Activated gamma-delta T cell (primary cell): Measurements from ENCODE around the gene HSCB.
"Not testable (repeated sequence)": the region's sequence is repeated elsewhere in the genome, so short reads cannot be mapped to it uniquely, and the experiment has no call there.

Experiments
- DNase-seq: peaks from one replicate; lab custom pipeline; 2025; lab: John Stamatoyannopoulos, UW

Gene HSCB

GRCh38 chr22:28741200-28741784, 547 bp upstream of the HSCB start:
- no peak for DNase-seq

GRCh38 chr22:28742562-28742962, 723 bp downstream of the HSCB start:
- DNase-seq, result no peak

- no peak for DNase-seq
Measured at GRCh38 chr22:28743852-28744251, 2.0 kb downstream of the HSCB start.

DNA sequence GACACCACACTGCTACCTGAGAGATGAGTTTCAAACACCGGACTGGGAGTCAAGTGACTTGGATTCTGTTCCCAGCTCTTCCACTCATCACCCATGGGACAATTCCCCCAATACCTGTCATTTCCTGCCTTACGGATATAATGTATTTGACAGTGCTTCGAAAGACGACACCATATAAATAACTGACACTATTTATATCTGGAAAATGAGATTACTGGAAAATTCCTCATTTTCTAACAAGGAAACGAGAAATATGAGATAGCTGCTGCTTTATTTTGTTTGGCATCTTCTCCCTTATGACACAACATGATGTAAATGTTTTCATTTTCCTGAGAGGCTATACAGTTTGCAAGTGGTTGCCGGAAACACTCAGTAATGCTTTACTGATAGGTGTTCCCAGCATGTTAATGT, 8.6 kb downstream of the HSCB start:
- DNase-seq, result no peak

DNA sequence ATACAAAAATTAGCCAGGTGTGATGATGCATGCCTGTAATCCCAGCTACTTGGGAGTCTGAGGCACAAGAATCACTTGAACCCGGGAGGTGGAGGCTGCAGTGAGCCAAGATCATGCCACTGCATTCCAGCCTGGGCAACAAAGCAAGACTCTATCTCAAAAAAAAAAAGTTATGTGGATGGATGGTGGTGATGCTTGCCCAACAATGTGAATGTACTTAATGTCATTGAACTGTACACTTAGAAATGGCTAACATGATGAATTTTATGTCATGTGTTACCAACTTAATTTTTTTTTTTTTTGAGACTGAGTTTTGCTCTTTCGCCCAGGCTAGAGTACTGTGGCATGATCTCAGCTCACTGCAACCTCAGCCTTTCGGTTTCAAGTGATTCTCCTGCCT, 12.7 kb downstream of the HSCB start:
- DNase-seq, result not testable (repeated sequence)

GRCh38 chr22:28759861-28760560, 18.2 kb downstream of the HSCB start:
- DNase-seq, result no peak

DNA sequence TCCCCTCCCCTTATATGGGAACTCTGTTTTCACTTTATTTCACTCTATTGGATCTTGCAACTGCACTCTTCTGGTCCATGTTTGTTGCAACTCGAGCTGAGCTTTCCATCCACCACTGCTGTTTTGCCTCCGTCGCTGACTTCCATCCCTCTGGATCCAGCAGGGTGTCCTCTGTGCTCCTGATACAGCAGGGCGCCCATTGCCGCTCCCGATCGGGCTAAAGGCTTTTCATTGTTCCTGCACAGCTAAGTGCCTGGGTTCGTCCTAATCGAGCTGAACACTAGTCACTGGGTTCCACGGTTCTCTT, 19.6 kb downstream of the HSCB start:
- DNase-seq, result no peak

DNA sequence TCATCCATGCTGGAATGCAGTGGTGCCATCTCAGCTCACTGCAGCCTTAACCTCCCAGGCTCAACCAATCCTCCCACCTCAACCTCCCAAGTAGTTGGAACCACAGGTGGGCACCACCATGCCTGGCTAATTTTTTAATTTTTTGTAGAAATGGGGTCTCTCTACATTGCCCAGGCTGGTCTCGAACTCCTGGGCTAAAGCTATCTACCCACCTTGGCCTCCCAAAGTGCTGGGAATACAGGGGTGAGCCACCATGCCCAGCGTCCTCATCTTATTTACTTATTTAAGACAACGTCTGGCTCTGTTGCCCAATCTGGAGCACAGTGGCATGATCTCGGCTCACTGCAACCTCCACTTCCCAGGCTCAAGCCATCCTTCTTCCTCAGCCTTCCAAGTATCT, 20.2 kb downstream of the HSCB start:
- DNase-seq, result not testable (repeated sequence)

GRCh38 chr22:28766628-28767027, 24.8 kb downstream of the HSCB start:
- no peak for DNase-seq

DNA sequence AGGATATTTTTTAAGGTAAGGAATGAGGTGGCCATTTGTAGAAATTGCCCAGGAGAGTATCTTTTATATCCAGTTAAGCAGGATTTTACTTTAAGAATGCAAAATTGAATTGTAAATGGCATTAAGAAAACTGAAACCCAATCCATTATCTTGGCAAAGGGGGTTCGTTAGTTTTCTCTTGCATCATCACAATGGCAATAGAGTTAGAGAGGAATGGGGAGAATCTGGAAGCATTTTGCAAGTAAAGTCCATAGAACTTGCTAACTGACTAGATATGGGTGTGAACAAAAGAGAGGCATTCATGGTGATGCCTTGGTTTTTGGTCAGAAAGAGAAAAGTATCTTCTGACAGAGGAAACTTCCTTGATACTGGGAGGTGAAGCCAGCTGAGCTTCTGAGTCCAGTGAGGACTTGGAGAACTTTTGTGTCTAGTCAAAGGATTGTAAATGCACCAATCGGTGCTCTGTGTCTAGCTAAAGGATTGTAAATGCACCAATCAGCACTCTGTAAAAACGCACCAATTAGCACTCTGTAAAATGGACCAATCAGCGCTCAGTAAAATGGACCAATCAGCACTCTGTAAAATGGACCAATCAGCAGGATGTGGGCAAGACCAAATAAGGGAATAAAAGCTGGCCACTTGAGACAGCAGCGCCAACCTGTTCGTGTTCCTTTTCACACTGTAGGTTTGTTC, 27.0 kb downstream of the HSCB start:
- DNase-seq, result no peak

- no peak for DNase-seq
Measured at GRCh38 chr22:28769394-28770085, 27.7 kb downstream of the HSCB start.

DNA sequence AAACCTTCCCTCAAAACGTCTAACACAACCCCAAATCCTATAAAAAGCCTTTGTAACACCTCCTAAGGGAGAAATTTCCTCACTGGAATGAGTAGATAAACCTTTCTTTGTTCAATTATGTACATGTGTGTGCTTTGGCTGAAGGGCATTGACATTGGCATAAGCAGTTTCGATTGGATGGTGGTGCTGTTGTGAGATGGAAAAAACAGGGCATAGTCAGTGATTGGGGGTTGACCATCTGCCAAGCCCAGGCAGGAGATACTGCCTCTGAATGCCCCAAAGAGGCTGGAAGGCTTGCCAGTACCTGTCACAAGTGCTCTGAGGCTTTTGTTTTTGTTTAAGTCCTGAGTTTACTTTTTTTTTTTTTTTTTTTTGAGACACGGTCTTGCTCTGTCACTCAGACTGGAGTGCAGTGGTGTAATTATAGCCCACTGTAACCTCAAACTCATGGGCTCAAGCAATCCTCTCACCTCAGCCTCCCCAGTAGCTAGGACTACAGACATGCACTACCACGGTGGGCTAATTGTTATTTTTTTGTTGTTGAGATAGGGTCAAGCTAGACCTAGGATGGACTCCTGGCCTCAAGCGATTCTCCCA, 29.5 kb downstream of the HSCB start:
- no peak for DNase-seq

GRCh38 chr22:28772633-28773460, 31.0 kb downstream of the HSCB start, which contains the start of gene CCDC117:
TSS of gene CCDC117 (plus strand) at chr22:28772695. CDS start at chr22:28772850, 155 bp downstream.
- DNase-seq, result peak; percentile 78

- no peak for DNase-seq
Measured at GRCh38 chr22:28773461-28773867, 31.6 kb downstream of the HSCB start.

DNA sequence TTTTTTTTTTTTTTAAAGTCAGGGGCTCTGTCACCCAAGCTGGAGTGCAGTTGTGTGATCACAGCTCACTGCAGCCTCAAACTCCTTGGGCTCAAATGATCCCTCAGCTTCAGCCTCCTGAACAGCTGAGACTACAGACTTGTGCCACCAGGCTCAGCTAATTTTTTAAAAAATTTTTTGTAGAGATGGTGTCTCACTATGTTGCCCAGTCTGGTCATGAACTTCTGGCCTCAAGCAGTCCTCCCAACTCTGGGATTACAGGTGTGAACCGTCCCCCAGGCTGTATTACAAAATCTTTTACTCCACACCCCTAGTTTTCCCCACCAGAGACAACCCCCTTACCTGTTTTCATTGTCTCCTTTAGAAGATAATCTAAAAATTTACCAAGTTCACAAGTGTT, 32.5 kb downstream of the HSCB start:
- no peak for DNase-seq

GRCh38 chr22:28779833-28780232, 38.0 kb downstream of the HSCB start:
- no peak for DNase-seq

GRCh38 chr22:28780296-28780695, 38.5 kb downstream of the HSCB start:
- DNase-seq, result no peak

GRCh38 chr22:28783786-28784671, 42.2 kb downstream of the HSCB start:
- DNase-seq, result no peak

DNA sequence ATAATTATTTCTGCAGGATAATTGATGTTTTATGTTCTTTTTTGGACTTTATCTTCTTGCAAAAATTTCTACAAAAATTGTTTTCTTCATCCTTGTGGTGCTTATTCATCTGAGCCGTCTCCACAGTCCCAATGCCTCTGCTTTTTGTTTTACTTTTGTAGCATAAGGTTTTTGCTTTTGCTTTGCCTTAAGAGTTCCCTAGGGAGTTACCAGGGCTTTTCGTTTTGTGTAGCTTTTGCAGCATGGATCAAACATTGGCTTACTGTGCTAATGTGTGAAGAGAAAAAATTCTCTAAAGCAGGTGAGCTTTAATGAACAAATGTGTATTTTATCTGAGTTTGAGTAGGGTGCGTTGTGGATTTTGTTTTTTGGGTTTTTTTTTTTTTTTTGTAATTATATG, 46.8 kb downstream of the HSCB start:
- DNase-seq, result no peak

DNA sequence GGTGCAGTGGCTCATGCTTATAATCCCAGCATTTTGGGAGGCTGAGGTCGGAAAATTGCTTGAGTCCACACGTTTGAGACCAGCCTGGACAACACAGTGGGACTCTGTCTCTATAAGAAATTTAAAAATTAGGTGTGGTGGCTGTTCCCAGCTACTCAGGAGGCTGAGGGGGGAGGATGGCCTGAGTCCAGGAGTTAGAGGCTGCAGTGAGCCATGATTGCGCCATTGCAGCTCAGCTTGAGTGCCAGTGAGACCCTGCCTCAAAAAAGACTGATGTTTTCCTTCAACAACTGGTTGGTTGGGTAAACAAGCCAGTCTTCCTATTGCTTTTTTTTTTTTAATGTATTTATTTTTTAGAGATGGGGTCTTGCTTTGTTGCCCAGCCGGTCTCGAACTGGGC, 49.3 kb downstream of the HSCB start:
- DNase-seq, result no peak
